Progenitor cell of endocrine pancreas (in vitro differentiated cells): ENCODE results near the gene RSPH3. TPM values are rescaled to one million over a fixed set of nuclear protein-coding genes. Genes with fewer than 3 reads are reported as not detected.

Experiments
- DNase-seq: peaks from one replicate; pipeline ENCODE4 v3.0.0; 2021; ENCODE audit warnings: low spot score; ENCODE audit not compliant: unreplicated experiment
- H3K27ac Mint-ChIP-seq: 2 replicates; pipeline ENCODE4 v1.8.0; 2021; ENCODE audit warnings: mild to moderate bottlenecking, moderate library complexity, mixed read lengths
- H3K27me3 Mint-ChIP-seq: 2 replicates; pipeline ENCODE4 v1.8.0; 2021; ENCODE audit warnings: mixed read lengths
- H3K36me3 Mint-ChIP-seq: 2 replicates; pipeline ENCODE4 v1.8.0; 2022; ENCODE audit warnings: mixed read lengths; ENCODE audit not compliant: insufficient read depth
- H3K4me1 Mint-ChIP-seq: 2 replicates; pipeline ENCODE4 v1.8.0; 2021; ENCODE audit warnings: low read depth, mixed read lengths
- H3K4me3 Mint-ChIP-seq: 2 replicates; pipeline ENCODE4 v1.8.0; 2021; ENCODE audit warnings: low read depth, mild to moderate bottlenecking, moderate library complexity, mixed read lengths
- H3K9me3 Mint-ChIP-seq: 2 replicates; pipeline ENCODE4 v1.8.0; 2021; ENCODE audit warnings: low read depth, mixed read lengths
- CTCF ChIP-seq: fragments of 200-600 bp; sonication (generic); IDR thresholded peaks from one replicate; pipeline ENCODE4 v1.5.0; 2021; ENCODE audit warnings: antibody characterized with exemption, mild to moderate bottlenecking; ENCODE audit not compliant: unreplicated experiment
- total RNA-seq: library from RNA; stranded (reverse); gene quantifications from 2 replicates; pipeline ENCODE4 v1.2.1, GENCODE V29; 2021

The RSPH3 gene
- total RNA-seq, 1 donor from 2014 or later: 10.5 TPM

GRCh38 chr6:159008656-159009288, 8.8 kb upstream of the RSPH3 start:
- TF ChIP-seq CTCF: peak; percentile 51
- DNase-seq: no peak
- H3K36me3 Mint-ChIP-seq: no peaks in the 10 kb centered on the region
- peaks cover 3% of the 10 kb centered on the region for H3K27me3 Mint-ChIP-seq
- no peaks in the 10 kb centered on the region for H3K9me3 Mint-ChIP-seq
- H3K27ac Mint-ChIP-seq: no peak overlapping the region
- H3K4me3 Mint-ChIP-seq: no peak overlapping the region
- no peaks in the 10 kb centered on the region for H3K4me1 Mint-ChIP-seq

GRCh38 chr6:159007510-159007909, 7.5 kb upstream of the RSPH3 start:
- no peak for DNase-seq
- H3K4me3 Mint-ChIP-seq: no peak overlapping the region
- peaks cover 3% of the 10 kb centered on the region for H3K27me3 Mint-ChIP-seq
- no peak for TF ChIP-seq CTCF
- H3K9me3 Mint-ChIP-seq: no peaks in the 10 kb centered on the region
- no peaks in the 10 kb centered on the region for H3K4me1 Mint-ChIP-seq
- no peak overlapping the region for H3K27ac Mint-ChIP-seq
- H3K36me3 Mint-ChIP-seq: no peaks in the 10 kb centered on the region

- Mint-ChIP-seq H3K27me3 (peaks cover 3% of the 10 kb centered on the region), H3K9me3 (no peaks in the 10 kb centered on the region), H3K4me1 (peaks cover 4% of the 10 kb centered on the region), H3K27ac (no peak overlapping the region), H3K4me3 (no peak overlapping the region), H3K36me3 (peaks cover 1% of the 10 kb centered on the region)
- no peak for DNase-seq
- TF ChIP-seq CTCF: no peak
Measured at GRCh38 chr6:159005436-159005835, 5.4 kb upstream of the RSPH3 start.

- no peak for TF ChIP-seq CTCF
- peaks cover 4% of the 10 kb centered on the region for H3K4me1 Mint-ChIP-seq
- H3K4me3 Mint-ChIP-seq: no peak overlapping the region
- peaks cover 1% of the 10 kb centered on the region for H3K36me3 Mint-ChIP-seq
- H3K27me3 Mint-ChIP-seq: peaks cover 3% of the 10 kb centered on the region
- H3K9me3 Mint-ChIP-seq: no peaks in the 10 kb centered on the region
- no peak overlapping the region for H3K27ac Mint-ChIP-seq
- no peak for DNase-seq
Measured at GRCh38 chr6:159004592-159004991, 4.6 kb upstream of the RSPH3 start.

GRCh38 chr6:159002432-159003155, 2.6 kb upstream of the RSPH3 start:
- TF ChIP-seq CTCF: no peak

More at GRCh38 chr6:159002432-159003155, 2.6 kb upstream of the RSPH3 start:
- H3K4me1 Mint-ChIP-seq: peaks cover 7% of the 10 kb centered on the region
- no peaks in the 10 kb centered on the region for H3K9me3 Mint-ChIP-seq
- DNase-seq: no peak
- no peak overlapping the region for H3K27ac Mint-ChIP-seq
- peaks cover 3% of the 10 kb centered on the region for H3K36me3 Mint-ChIP-seq
- H3K27me3 Mint-ChIP-seq: peaks cover 1% of the 10 kb centered on the region
- H3K4me3 Mint-ChIP-seq: no peak overlapping the region
